GM13976 (cell line): Measurements from ENCODE around the gene TMEM63C.

Experiments used
- DNase-seq: peaks from one replicate; pipeline ENCODE4 v3.0.0; 2012; ENCODE audit warnings: low spot score
- CTCF ChIP-seq: IDR thresholded peaks from 2 replicates; pipeline ENCODE4 v1.5.1; 2012; ENCODE audit warnings: borderline replicate concordance, mild to moderate bottlenecking; ENCODE audit not compliant: insufficient read depth; ENCODE audit errors: extremely low read depth, missing control alignments, control extremely low read depth
- in situ Hi-C: fragments of 300-500 bp; cut with MboI; formaldehyde crosslinking; loops from one replicate; pipeline ENCODE4 v1.12.0; 2022; ENCODE audit warnings: low sequenced_read_pairs, mixed read lengths, inconsistent platforms; ENCODE audit not compliant: unreplicated experiment

TMEM63C gene

GRCh38 chr14:77271113-77271710 lies 89.6 kb downstream of the TMEM63C start, which contains the start of gene NGB:
Gene NGB, minus strand, starts transcription at chr14:77271206. Its CDS starts 269 bp downstream, at chr14:77270937.
- in situ Hi-C loops = no loop called here
- no peak for TF ChIP-seq CTCF
- DNase-seq = no peak

GRCh38 chr14:77272261-77272660 lies 90.7 kb downstream of the TMEM63C start:
- no peak for DNase-seq
- TF ChIP-seq CTCF = no peak
- in situ Hi-C loops = no loop called here

- no peak for TF ChIP-seq CTCF
- in situ Hi-C loops = no loop called here
- DNase-seq = no peak
Observed at GRCh38 chr14:77273796-77274195, 92.2 kb downstream of the TMEM63C start.

GRCh38 chr14:77275041-77275580 lies 93.5 kb downstream of the TMEM63C start:
- no peak for TF ChIP-seq CTCF
- DNase-seq = no peak
- in situ Hi-C loops = no loop called here

GRCh38 chr14:77275601-77276017 lies 94.0 kb downstream of the TMEM63C start:
- in situ Hi-C loops = no loop called here
- DNase-seq = no peak
- no peak for TF ChIP-seq CTCF

- no peak for TF ChIP-seq CTCF
- in situ Hi-C loops = no loop called here
- no peak for DNase-seq
Observed at GRCh38 chr14:77276295-77276935, 94.8 kb downstream of the TMEM63C start.
